CD4-positive, alpha-beta T cell (primary cell): Measurements from ENCODE around the gene PKHD1. TPM values are rescaled to one million over a fixed set of nuclear protein-coding genes. Genes with fewer than 3 reads are reported as not detected.

ENCODE experiments used
- ATAC-seq: fragments of 200-7000 bp; cut with Tn5 transposase; one replicate; pipeline ENCODE4 v1.10.0; 2022; ENCODE audit warnings: mild to moderate bottlenecking; ENCODE audit not compliant: poor library complexity
- CTCF ChIA-PET: fragments of 350-600 bp; sonication (Branson Sonifier 250); formaldehyde crosslinking; loops from one replicate; lab custom pipeline; 2021; ENCODE audit warnings: antibody characterized with exemption, inconsistent platforms; lab: Charles Lee
- POLR2A ChIA-PET: fragments of 350-600 bp; sonication (Branson Sonifier 250); formaldehyde crosslinking; loops from one replicate; lab custom pipeline; 2021; ENCODE audit warnings: antibody characterized with exemption, inconsistent platforms; lab: Charles Lee
- DNase-seq, 14 experiments: peaks; one replicate each; pipeline ENCODE4 v3.0.0-alpha.2; 2013 to 2020; ENCODE audit warnings: mixed read lengths in 2 of 14
- H3K27ac ChIP-seq, 2 donors: one replicate each; pipeline versions ENCODE4 v1.5.1 to v1.7.0; 2013; ENCODE audit warnings: low read length in 2 of 2, low read depth in 1 of 2, mild to moderate bottlenecking in 1 of 2
- H3K27me3 ChIP-seq, 2 experiments: 1 replicate in 1 of 2; 2 replicates in 1 of 2; pipeline versions ENCODE4 v1.6.1 to v1.7.0; 2013; ENCODE audit warnings: low read length in 2 of 2, control low read depth in 1 of 2, mild to moderate bottlenecking in 1 of 2, moderate library complexity in 1 of 2; ENCODE audit not compliant: insufficient read depth in 2 of 2, control insufficient read depth in 1 of 2
- H3K36me3 ChIP-seq: one replicate; pipeline ENCODE4 v1.6.1; 2013; ENCODE audit warnings: low read length, control low read depth; ENCODE audit not compliant: insufficient read depth
- H3K4me1 ChIP-seq: one replicate; pipeline ENCODE4 v1.6.1; 2013; ENCODE audit warnings: low read length, control low read depth; ENCODE audit not compliant: insufficient read depth
- H3K4me3 ChIP-seq: one replicate; pipeline ENCODE4 v1.5.1; 2013; ENCODE audit warnings: mild to moderate bottlenecking, low read length, moderate library complexity
- H3K9me3 ChIP-seq, 2 experiments: 1 replicate in 1 of 2; 2 replicates in 1 of 2; pipeline versions ENCODE4 v1.6.1 to v1.7.0; 2013; ENCODE audit warnings: low read length in 2 of 2, mild to moderate bottlenecking in 2 of 2, control low read depth in 1 of 2, moderate library complexity in 1 of 2; ENCODE audit not compliant: control insufficient read depth in 1 of 2, insufficient read depth in 1 of 2
- H3K27ac Mint-ChIP-seq: one replicate; pipeline ENCODE4 v1.8.0; 2020; ENCODE audit warnings: mixed read lengths
- H3K27me3 Mint-ChIP-seq: one replicate; pipeline ENCODE4 v1.8.0; 2021; ENCODE audit warnings: mixed read lengths
- H3K36me3 Mint-ChIP-seq: one replicate; pipeline ENCODE4 v1.8.0; 2021; ENCODE audit warnings: low read depth, mixed read lengths
- H3K4me1 Mint-ChIP-seq: one replicate; pipeline ENCODE4 v1.8.0; 2021; ENCODE audit warnings: low read depth, mixed read lengths
- H3K4me3 Mint-ChIP-seq: one replicate; pipeline ENCODE4 v1.8.0; 2020; ENCODE audit warnings: mild to moderate bottlenecking, mixed read lengths
- H3K9me3 Mint-ChIP-seq: one replicate; pipeline ENCODE4 v1.8.0; 2020; ENCODE audit warnings: mixed read lengths
- intact Hi-C, 2 experiments: fragments of 100-400 bp; cut with DNase I in 1 of 2; cut with micrococcal nuclease in 1 of 2; formaldehyde crosslinking; loops; one replicate each; pipeline versions ENCODE4 v1.15.1 to v1.9.0; 2023 to 2025; cut with DNase I, micrococcal nuclease
- total RNA-seq, 174 experiments: library from RNA in 2 of 174; stranded (reverse) in 2 of 174; gene quantifications; one replicate each; pipeline ENCODE4 v1.2.3 and lab custom pipeline; 2021 to 2026
- TF ChIP-seq, protein P1 (sequence below): fragments of 200-600 bp; IDR thresholded peaks from one replicate; pipeline ENCODE4 v1.8.0; 2022; ENCODE audit warnings: antibody characterized with exemption, mild to moderate bottlenecking

PKHD1 gene
- total RNA-seq, 2 experiments from 2014 or later = 0.03 TPM; not detected in 1

DNA sequence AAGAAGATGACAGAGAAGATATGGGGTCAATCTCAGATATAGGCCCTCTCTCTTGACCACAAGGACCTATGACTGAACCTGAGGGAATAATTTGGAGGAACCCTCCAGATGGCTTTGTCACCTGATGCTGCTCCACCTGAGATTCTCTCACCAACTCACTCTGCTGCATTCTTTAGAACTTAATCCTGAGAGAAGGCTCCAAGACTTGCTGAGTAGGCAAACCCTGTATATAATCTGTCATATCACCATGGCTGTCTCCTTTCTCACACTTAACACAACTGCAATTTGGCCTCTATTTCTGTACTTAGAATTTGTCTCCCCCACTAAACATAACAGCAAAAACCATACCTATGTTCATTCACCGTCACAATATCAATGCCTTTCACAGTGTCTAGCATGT, 172.3 kb downstream of the PKHD1 start:
- Mint-ChIP-seq H3K9me3 (peaks cover 2% of the 10 kb centered on the region), H3K4me3 (no peak overlapping the region), H3K4me1 (no peaks in the 10 kb centered on the region), H3K36me3 (no peaks in the 10 kb centered on the region), H3K27me3 (peaks cover 10% of the 10 kb centered on the region), H3K27ac (no peak overlapping the region)
- TF ChIP-seq, protein P1, sequence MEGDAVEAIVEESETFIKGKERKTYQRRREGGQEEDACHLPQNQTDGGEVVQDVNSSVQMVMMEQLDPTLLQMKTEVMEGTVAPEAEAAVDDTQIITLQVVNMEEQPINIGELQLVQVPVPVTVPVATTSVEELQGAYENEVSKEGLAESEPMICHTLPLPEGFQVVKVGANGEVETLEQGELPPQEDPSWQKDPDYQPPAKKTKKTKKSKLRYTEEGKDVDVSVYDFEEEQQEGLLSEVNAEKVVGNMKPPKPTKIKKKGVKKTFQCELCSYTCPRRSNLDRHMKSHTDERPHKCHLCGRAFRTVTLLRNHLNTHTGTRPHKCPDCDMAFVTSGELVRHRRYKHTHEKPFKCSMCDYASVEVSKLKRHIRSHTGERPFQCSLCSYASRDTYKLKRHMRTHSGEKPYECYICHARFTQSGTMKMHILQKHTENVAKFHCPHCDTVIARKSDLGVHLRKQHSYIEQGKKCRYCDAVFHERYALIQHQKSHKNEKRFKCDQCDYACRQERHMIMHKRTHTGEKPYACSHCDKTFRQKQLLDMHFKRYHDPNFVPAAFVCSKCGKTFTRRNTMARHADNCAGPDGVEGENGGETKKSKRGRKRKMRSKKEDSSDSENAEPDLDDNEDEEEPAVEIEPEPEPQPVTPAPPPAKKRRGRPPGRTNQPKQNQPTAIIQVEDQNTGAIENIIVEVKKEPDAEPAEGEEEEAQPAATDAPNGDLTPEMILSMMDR = no peak
- no peaks in the 10 kb centered on the region for H3K4me1 ChIP-seq
- no peaks in the 10 kb centered on the region for H3K36me3 ChIP-seq
- intact Hi-C loops = no loop called here
- POLR2A ChIA-PET = no interaction called here
- DNase-seq (no peak), ATAC-seq (no peak)
- no peak overlapping the region for H3K4me3 ChIP-seq
- no peak overlapping the region for H3K27ac ChIP-seq
- no peaks in the 10 kb centered on the region for H3K9me3 ChIP-seq
- H3K27me3 ChIP-seq = no peaks in the 10 kb centered on the region
- CTCF ChIA-PET = no interaction called here

DNA sequence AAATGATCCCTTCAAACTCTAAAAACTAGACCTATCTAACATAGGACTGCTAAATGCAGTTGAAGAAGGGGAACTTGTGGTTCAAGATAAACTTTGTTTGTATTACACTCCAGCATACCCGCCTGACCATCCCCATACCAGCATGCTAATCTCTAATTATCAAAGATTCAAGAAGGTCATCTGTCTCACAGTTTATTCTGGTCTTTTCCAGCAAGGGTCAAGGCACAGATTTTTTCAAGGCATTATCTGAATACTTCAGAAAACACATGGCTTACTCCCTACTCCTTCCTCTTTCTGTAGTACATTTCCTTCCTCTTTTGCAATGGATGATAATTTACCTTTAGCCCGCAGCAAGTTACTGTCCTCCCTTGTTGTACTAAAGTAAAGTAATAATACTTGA, 174.1 kb downstream of the PKHD1 start:
- Mint-ChIP-seq H3K4me3 (no peak overlapping the region), H3K36me3 (no peaks in the 10 kb centered on the region), H3K9me3 (peaks cover under 1% of the 10 kb centered on the region), H3K4me1 (no peaks in the 10 kb centered on the region), H3K27me3 (peaks cover 10% of the 10 kb centered on the region), H3K27ac (no peak overlapping the region)
- H3K27ac ChIP-seq = no peak overlapping the region
- ChIA-PET POLR2A (no interaction called here), CTCF (no interaction called here)
- TF ChIP-seq, protein P1 = no peak
- ATAC-seq (no peak), DNase-seq (no peak)
- no peaks in the 10 kb centered on the region for H3K4me1 ChIP-seq
- no peak overlapping the region for H3K4me3 ChIP-seq
- H3K36me3 ChIP-seq = no peaks in the 10 kb centered on the region
- intact Hi-C loops = no loop called here
- H3K9me3 ChIP-seq = no peaks in the 10 kb centered on the region
- no peaks in the 10 kb centered on the region for H3K27me3 ChIP-seq

DNA sequence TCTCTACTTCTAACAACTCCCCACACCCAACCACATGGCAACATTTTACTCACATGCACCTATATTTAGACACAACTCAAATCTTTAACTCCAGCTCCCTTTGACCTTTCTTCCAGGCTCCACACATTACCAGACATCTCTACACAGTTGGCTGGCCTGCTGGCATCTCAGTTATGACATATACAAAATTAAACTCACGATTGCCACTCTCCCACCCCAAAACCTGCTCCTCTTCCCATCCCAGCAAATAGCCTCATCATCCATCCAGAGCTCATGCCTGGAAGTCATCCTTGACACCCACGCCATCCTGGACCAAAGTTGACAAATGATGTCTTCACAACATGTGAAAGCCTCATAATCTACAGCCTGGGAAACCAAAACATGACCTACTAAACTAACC, 176.6 kb downstream of the PKHD1 start:
- no peak overlapping the region for H3K27ac Mint-ChIP-seq
- peaks cover 10% of the 10 kb centered on the region for H3K27me3 Mint-ChIP-seq
- ChIA-PET POLR2A (no interaction called here), CTCF (no interaction called here)
- H3K9me3 ChIP-seq = no peaks in the 10 kb centered on the region
- H3K4me1 Mint-ChIP-seq = no peaks in the 10 kb centered on the region
- TF ChIP-seq, protein P1 = no peak
- H3K27ac ChIP-seq = no peak overlapping the region
- H3K4me1 ChIP-seq = no peaks in the 10 kb centered on the region
- no peaks in the 10 kb centered on the region for H3K27me3 ChIP-seq
- H3K9me3 Mint-ChIP-seq = no peaks in the 10 kb centered on the region
- H3K36me3 ChIP-seq = no peaks in the 10 kb centered on the region
- DNase-seq (no peak), ATAC-seq (no peak)
- no peaks in the 10 kb centered on the region for H3K36me3 Mint-ChIP-seq
- no peak overlapping the region for H3K4me3 Mint-ChIP-seq
- no peak overlapping the region for H3K4me3 ChIP-seq
- intact Hi-C loops = no loop called here
